Right cardiac atrium (tissue), 5 donors: ENCODE results near the gene ARHGAP6. TPM values are rescaled to one million over a fixed set of nuclear protein-coding genes. Genes with fewer than 3 reads are reported as not detected.

Experiments
- ATAC-seq, 2 donors: fragments of 200-7000 bp; cut with Tn5 transposase; one replicate each; pipeline versions ENCODE4 v1.8.0 to v1.9.1; 2020; ENCODE audit warnings: moderate library complexity in 2 of 2, mild to moderate bottlenecking in 1 of 2
- DNase-seq, 3 donors: peaks; one replicate each; pipeline ENCODE4 v3.0.0-alpha.2; 2020
- H3K27ac ChIP-seq: one replicate; pipeline ENCODE4 v1.5.1; 2013; ENCODE audit warnings: mild to moderate bottlenecking, low read length, control low read depth, moderate library complexity
- H3K27me3 ChIP-seq: one replicate; pipeline ENCODE4 v1.6.1; 2013; ENCODE audit not compliant: control insufficient read depth, insufficient read depth
- H3K4me1 ChIP-seq: one replicate; pipeline ENCODE4 v1.6.1; 2013; ENCODE audit warnings: low read length; ENCODE audit not compliant: control insufficient read depth, insufficient read depth
- H3K4me3 ChIP-seq: one replicate; pipeline ENCODE4 v1.5.1; 2013; ENCODE audit warnings: low read length, control low read depth
- H3K9me3 ChIP-seq: one replicate; pipeline ENCODE4 v1.6.1; 2013; ENCODE audit warnings: low read length; ENCODE audit not compliant: control insufficient read depth
- WGBS: extraction: QIAGEN DNeasy Blood & Tissue Kit; methylation state at CpG from one replicate; pipeline ENCODE4 v1.1.7; 2013; 5-methylcytosine and 5-hydroxymethylcytosine counted together
- intact Hi-C, 4 donors: fragments of 100-400 bp; cut with DNase I; formaldehyde crosslinking; loops; one replicate each; pipeline versions ENCODE4 v1.11.0 to v1.14.0; 2022 to 2023
- polyA plus RNA-seq: library from polyadenylated mRNA; stranded (reverse); fragments of 200-250 nt; gene quantifications from one replicate; pipeline ENCODE4 v1.2.3, GENCODE V29; 2013
- total RNA-seq, 4 donors: library from RNA; stranded (reverse); fragmentation: NEBNext Ultra II Directional; extraction: Animal tissue kit (Norgen Biotek cat#: 25700); gene quantifications; one replicate each; pipeline ENCODE4 v1.2.1, GENCODE V29; 2021
- donor health status: healthy with polysubstance abuse.
- donor health status: DM: no; HTN: yes; CAD: no.
- donor health status: DM: no; HTN: no; CAD: no.
- donor health status: DM: no; HTN: yes; CAD: no; lungs with severe emphysema.
- donor health status: DM: yes; HTN: yes; CAD: no.

ARHGAP6 gene
- total and polyA plus RNA-seq, 5 donors = 2.3 to 4.5 (median 3.1) TPM

- Histone ChIP-seq H3K27me3 (no peaks in the 10 kb centered on the region), H3K27ac (no peak overlapping the region), H3K4me3 (no peak overlapping the region), H3K9me3 (no peaks in the 10 kb centered on the region), H3K4me1 (no peaks in the 10 kb centered on the region)
- ATAC-seq (no peak), DNase-seq (no peak)
- WGBS = 84% methylated on average over 1 of the region's 1 CpG
- intact Hi-C loops = no loop called here
These were observed 122.5 kb downstream of the ARHGAP6 start for GRCh38 chrX:11543249-11543648.

DNA sequence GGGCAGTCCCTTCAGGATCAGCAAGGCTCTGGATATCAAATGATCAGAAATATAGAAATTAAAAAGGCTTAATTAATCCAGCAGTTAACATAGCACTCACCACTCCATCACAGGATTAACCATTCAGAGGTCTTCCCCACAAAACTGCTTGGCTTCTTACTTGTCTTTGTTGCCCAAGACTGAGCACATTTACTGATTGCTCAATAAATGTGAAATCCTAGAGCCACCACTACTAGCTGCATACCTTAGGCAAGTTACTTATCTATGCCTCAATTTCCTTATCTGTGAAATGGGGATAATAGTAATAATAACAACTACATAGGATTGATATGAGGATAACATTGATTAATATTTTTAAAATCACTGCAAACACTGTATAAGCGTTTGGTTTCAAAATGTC, 124.2 kb downstream of the ARHGAP6 start:
- no peak for DNase-seq
- Histone ChIP-seq H3K27me3 (no peaks in the 10 kb centered on the region), H3K4me1 (no peaks in the 10 kb centered on the region), H3K27ac (no peak overlapping the region), H3K4me3 (no peak overlapping the region), H3K9me3 (no peaks in the 10 kb centered on the region)
- no peak for ATAC-seq
- 96% methylated on average over 1 of the region's 1 CpG for WGBS
- intact Hi-C loops = no loop called here

- WGBS = 64% methylated on average over 4 of the region's 4 CpGs
These were observed 125.0 kb downstream of the ARHGAP6 start for GRCh38 chrX:11540532-11541377.

GRCh38 chrX:11537141-11537540, 128.6 kb downstream of the ARHGAP6 start:
- Histone ChIP-seq H3K27me3 (no peaks in the 10 kb centered on the region), H3K9me3 (no peaks in the 10 kb centered on the region), H3K4me3 (no peak overlapping the region), H3K4me1 (no peaks in the 10 kb centered on the region), H3K27ac (no peak overlapping the region)
- intact Hi-C loops = loop anchor here in 3 of 4 donors (5.0 to 10.0 kb wide), 5 partner anchors 185 to 392 kb away; no protein-coding TSS in a partner anchor
- 56% methylated on average over 5 of the region's 5 CpGs for whole genome bisulfite sequencing
- no peak for ATAC-seq
- DNase-seq = no peak

More at GRCh38 chrX:11540532-11541377, 125.0 kb downstream of the ARHGAP6 start:
- H3K27ac ChIP-seq = no peak overlapping the region
- no peaks in the 10 kb centered on the region for H3K4me1 ChIP-seq
- no peaks in the 10 kb centered on the region for H3K9me3 ChIP-seq
- ATAC-seq (peak; percentile 50 to 57), DNase-seq (peak in 1 of 3 donors; percentile 38)
- intact Hi-C loops = no loop called here
- H3K4me3 ChIP-seq = no peak overlapping the region
- H3K27me3 ChIP-seq = no peaks in the 10 kb centered on the region

- ATAC-seq (no peak), DNase-seq (no peak)
- H3K4me1 ChIP-seq = no peaks in the 10 kb centered on the region
- intact Hi-C loops = loop anchor here in 3 of 4 donors (2.0 to 10.0 kb wide), 6 partner anchors 187 to 391 kb away; no protein-coding TSS in a partner anchor
- H3K9me3 ChIP-seq = no peaks in the 10 kb centered on the region
- 79% methylated on average over 5 of the region's 5 CpGs for WGBS
- no peak overlapping the region for H3K27ac ChIP-seq
- H3K27me3 ChIP-seq = no peaks in the 10 kb centered on the region
- H3K4me3 ChIP-seq = no peak overlapping the region
These were observed 130.4 kb downstream of the ARHGAP6 start for GRCh38 chrX:11535156-11535919.

GRCh38 chrX:11533199-11533651, 132.5 kb downstream of the ARHGAP6 start:
- Histone ChIP-seq H3K4me1 (no peaks in the 10 kb centered on the region), H3K27me3 (no peaks in the 10 kb centered on the region), H3K27ac (no peak overlapping the region), H3K9me3 (no peaks in the 10 kb centered on the region), H3K4me3 (no peak overlapping the region)
- DNase-seq = no peak
- intact Hi-C loops = loop anchor here in 3 of 4 donors (5.0 to 10.0 kb wide), 6 partner anchors 189 to 391 kb away; no protein-coding TSS in a partner anchor
- 0% methylated on average over 2 of the region's 2 CpGs for WGBS
- peak; percentile 88 for ATAC-seq

DNA sequence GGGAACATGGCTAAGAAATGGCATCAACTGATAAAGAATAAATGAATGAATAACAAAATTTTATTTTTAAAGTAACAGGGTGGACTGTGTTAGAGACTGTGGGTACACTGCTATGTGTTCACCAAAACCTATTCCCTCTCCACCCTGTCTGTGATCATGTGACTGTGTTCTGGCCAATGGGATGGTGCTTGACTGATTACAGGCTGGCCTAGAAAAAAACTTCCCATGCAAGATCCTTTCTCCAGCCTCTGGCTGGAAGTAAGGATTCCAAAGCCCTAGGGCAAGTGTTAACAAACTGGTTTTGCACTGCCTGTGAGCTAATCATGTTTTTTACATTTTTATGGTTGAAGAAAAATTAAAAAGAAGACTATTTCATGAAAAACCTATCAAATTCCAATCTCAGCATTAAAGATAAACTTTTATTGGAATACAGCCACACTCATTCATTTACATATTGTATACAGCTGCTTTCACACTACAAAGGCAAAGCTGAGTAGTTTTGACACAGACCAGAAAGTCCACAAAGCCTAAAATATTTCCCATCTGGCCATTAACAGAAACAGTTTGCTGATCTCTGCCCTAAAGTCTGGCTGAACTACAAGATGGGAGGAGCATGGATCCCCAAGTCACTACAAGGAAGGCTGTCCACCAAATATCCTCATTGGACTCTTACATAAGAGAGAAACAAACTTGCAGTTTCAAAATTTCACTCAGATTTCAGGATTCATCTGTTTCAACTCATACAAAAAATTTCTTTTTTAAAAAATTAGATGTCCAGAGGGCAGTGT, 133.2 kb downstream of the ARHGAP6 start:
- no peak overlapping the region for H3K4me3 ChIP-seq
- H3K9me3 ChIP-seq = no peaks in the 10 kb centered on the region
- no peak for DNase-seq
- intact Hi-C loops = loop anchor here in 3 of 4 donors (5.0 to 10.0 kb wide), 6 partner anchors 190 to 390 kb away; no protein-coding TSS in a partner anchor
- no peak overlapping the region for H3K27ac ChIP-seq
- ATAC-seq = peak; percentile 52
- H3K27me3 ChIP-seq = no peaks in the 10 kb centered on the region
- no peaks in the 10 kb centered on the region for H3K4me1 ChIP-seq

- Histone ChIP-seq H3K4me3 (no peak overlapping the region), H3K27me3 (no peaks in the 10 kb centered on the region), H3K27ac (no peak overlapping the region), H3K4me1 (no peaks in the 10 kb centered on the region), H3K9me3 (no peaks in the 10 kb centered on the region)
- intact Hi-C loops = loop anchor here in 3 of 4 donors (5.0 to 10.0 kb wide), 6 partner anchors 191 to 389 kb away; no protein-coding TSS in a partner anchor
- ATAC-seq (no peak), DNase-seq (no peak)
- WGBS = 26% methylated on average over 1 of the region's 1 CpG
These were observed 134.5 kb downstream of the ARHGAP6 start for GRCh38 chrX:11531226-11531625.

GRCh38 chrX:11530621-11531020, 135.1 kb downstream of the ARHGAP6 start:
- Histone ChIP-seq H3K27me3 (no peaks in the 10 kb centered on the region), H3K4me3 (no peak overlapping the region), H3K9me3 (no peaks in the 10 kb centered on the region), H3K4me1 (no peaks in the 10 kb centered on the region), H3K27ac (no peak overlapping the region)
- ATAC-seq = peak; percentile 42 to 43
- intact Hi-C loops = loop anchor here in 3 of 4 donors (5.0 to 10.0 kb wide), 6 partner anchors 192 to 388 kb away; no protein-coding TSS in a partner anchor
- no peak for DNase-seq
- 63% methylated on average over 3 of the region's 3 CpGs for WGBS

DNA sequence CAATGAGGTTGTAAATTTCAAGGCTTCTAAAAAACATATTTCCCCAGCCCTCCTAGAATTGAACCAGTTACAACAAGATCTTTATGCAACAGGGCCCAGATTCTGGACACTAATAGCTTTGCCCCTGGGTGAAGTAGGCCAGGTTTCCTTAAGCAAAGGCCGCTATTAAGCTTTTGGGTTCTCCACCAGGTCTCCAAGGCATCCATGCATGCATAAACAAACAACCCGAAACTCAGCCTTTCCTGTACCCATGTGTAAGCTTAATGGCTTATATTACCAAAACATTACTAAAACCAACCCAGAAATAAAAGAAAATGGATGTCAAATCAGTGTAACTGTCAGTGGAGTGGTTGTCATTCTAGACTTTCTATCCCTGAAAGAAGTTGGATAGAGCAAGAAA, 137.1 kb downstream of the ARHGAP6 start:
- Histone ChIP-seq H3K27me3 (no peaks in the 10 kb centered on the region), H3K4me1 (no peaks in the 10 kb centered on the region), H3K27ac (no peak overlapping the region), H3K9me3 (no peaks in the 10 kb centered on the region), H3K4me3 (no peak overlapping the region)
- DNase-seq (no peak), ATAC-seq (no peak)
- intact Hi-C loops = no loop called here
- WGBS = 86% methylated on average over 2 of the region's 2 CpGs
